Measurements from ENCODE around the gene ISG20.

DNA sequence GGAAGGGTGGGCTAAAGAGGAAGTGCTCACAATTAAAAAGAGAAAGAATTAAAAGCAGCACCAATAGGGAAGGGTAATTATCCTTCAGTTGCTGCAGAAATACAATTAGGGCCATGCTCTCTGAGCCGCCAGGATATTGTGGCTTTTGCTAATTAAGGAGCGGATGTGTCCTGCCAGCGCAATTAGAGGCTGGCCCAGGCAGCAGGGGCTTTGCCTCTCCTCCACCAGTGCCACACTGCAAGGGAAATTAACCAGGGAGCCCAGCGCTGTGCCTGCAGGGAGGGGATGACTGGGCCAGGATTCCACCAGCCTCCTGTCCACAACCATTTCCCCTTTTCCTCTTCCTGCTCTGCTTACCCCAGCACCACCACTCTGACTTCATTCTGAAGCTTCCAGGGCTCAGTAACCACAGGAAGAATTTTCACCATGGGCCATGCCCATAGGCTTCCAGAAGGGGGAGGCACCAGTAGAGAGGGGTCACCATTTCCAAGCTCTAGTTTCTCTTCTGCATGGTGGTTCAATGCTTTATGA is 28.1 kb upstream of the ISG20 start:
- TF ChIP-seq, protein P1, sequence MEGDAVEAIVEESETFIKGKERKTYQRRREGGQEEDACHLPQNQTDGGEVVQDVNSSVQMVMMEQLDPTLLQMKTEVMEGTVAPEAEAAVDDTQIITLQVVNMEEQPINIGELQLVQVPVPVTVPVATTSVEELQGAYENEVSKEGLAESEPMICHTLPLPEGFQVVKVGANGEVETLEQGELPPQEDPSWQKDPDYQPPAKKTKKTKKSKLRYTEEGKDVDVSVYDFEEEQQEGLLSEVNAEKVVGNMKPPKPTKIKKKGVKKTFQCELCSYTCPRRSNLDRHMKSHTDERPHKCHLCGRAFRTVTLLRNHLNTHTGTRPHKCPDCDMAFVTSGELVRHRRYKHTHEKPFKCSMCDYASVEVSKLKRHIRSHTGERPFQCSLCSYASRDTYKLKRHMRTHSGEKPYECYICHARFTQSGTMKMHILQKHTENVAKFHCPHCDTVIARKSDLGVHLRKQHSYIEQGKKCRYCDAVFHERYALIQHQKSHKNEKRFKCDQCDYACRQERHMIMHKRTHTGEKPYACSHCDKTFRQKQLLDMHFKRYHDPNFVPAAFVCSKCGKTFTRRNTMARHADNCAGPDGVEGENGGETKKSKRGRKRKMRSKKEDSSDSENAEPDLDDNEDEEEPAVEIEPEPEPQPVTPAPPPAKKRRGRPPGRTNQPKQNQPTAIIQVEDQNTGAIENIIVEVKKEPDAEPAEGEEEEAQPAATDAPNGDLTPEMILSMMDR (IDR thresholded peaks at IDR 0.05) = no peak
- TF ChIP-seq POLR2A (IDR thresholded peaks at IDR 0.05) = no peak
